HG03575 (cell line): ENCODE data around the gene ACSL6.

ENCODE experiments used
- ATAC-seq: cut with Tn5 transposase; IDR thresholded peaks from one replicate; pipeline ENCODE4 v1.9.1; 2021; ENCODE audit not compliant: unreplicated experiment, insufficient number of reproducible peaks, low FRiP score; ENCODE audit errors: extremely low read depth

ACSL6 gene

DNA sequence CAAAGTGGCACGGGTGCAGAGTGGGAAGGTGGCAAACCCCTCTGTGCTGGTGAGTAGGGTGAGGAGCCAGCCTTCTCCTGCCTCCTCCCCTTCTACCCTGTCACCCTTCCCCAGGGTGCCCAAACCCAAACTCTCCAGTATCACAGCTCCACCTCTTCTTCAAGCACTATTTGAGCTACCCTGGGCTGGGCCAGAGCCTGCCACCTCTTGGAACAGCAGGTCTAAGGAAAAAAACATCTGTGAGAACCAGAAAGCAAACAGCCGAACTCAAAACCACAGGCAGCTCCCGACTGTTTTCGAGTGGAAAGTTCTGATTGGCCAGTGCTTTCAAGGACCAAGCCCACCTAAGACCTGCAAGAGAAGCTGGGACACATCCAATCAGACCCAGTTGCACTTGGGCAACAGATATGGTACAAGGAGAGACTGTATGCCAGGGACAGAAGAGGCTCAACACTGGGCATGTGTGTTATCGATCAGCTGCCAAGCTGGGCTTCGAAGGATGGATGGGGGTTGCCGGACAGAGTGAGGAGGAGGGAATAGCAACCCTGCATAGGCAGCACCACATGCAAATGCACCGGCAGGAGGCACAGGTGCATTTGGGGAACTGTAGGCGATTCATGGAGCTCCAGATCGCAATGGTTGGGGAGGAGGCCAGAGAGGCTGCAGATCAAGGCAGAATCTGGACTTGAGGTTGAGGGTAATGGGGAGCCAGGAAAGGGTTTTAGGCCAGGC lies 19.7 kb downstream of the ACSL6 start:
- no peak for ATAC-seq

DNA sequence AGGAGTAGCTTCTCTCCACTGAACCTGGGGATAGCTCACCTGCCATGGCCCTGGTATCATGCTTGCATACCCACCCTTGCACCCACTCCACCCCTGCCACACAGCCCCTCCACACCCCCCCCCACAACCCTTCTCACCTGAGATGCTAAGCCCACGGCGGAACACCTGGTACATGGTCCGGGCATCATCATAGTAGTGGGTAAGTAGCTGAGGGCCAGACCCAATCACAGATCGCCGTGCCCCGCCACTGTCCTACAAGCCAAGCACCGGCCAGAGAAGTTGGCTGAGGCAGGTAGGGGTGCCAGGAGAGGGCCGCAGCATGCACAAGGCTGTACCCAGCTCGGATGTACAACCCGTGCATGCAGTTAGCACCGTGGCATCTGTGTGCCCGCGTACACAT lies 20.7 kb downstream of the ACSL6 start:
- no peak for ATAC-seq

DNA sequence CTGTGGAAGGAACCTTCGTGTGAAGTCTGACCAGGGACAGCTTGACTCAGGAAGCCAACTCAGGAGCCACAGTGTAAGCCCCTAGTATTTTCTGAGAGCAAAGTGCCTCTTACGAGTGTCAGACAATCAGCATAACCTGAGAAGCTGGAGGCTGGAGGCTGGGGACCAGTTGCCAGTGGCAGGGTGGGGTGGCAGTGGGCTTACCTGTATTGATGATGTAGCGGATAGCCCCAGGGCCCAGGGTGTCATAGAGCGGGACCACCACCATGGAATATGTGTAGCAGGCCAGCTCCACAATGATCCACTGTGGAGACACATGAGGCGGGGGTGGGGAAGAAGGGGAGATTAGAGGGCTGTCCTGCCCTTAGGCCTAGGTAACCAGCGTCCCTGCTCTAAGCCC lies 22.9 kb downstream of the ACSL6 start:
- no peak for ATAC-seq

DNA sequence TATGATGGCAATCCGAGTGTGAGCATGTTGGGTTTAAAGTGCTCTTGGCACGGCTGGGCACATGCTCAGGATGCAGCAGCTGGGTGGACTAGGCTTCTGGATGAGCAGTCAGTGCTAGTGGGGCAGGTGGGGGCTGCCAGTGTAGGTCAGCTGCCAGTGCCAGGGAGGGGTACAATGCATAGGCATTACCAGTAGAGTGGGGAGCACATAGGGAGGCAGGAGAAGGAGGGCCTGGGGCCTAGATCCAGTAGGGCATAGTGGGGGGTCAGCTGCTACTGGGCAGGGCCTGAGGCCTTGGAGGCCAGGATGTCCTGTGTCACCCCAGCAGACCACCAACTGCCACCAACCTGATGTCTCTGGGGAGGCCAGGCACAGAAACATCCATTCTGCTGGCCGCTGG lies 24.2 kb downstream of the ACSL6 start:
- ATAC-seq = no peak

DNA sequence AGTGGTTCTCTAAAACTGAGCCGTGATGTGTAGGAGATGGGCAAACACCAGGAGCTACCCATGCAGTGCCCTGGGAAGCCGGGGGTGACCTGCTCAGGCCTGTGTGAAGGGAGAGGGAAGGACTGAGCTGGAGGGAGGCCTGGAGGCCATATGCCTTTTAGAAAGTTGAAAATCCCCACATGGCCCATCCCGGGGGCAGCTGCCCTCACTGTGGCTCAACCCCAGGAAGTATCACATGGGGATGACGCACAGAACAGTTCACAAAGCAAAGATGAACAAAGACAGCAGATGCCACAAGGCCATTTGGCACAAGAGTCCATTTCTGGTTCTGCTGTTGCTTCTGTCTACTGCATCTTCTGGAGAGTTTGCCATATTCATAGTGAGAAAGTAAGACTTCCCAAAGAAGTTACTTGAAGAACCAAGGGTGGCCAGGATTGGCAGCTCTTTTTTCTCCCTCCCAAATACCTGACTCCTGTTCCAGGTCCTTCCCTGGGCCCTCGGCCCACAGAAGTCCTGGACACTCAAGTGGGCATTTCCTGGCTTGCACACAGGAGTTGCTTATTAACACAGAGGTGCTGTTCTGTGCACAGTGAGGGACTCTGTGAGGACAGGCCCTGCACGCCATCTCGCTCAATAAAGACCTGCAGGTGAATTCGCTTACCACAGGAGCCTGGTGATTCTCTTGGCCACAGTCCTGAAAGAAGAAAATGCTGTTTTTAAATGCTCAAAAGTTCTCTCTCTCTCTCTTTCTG lies 25.1 kb downstream of the ACSL6 start:
- ATAC-seq = no peak

DNA sequence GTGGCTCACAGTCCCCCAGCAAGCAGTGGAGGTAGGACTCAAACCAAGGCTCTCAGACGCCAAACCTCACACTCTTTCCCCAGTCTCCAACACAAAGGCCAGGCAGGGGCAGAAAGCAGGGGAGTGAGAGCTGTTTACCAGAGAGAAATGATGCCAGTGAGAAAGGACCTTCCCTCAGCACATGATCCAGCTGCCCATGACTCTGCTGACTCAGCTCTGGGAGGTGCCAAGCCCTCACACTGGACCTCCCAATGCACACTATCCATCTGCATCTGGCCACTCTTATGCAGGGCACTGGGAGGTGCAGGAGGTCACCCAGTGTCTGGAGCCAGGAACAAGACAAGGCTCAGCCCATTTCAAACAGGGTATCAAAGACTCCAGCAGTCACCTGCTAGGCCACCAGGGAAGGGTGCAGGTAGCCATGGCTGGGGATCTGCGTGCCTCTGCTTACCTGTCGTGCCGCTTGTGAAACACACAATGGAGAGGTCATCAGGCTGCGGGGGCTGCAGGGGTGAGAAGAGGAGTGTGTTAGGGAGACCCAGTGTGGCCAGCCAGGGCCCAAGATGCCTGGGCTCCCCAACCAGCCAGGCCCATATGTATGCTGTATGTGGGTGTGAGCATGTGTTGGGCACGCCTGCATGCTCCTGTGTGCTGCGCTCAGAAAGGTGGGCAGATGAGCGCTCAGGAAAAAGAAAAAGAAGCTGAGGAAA lies 26.3 kb downstream of the ACSL6 start:
- no peak for ATAC-seq

DNA sequence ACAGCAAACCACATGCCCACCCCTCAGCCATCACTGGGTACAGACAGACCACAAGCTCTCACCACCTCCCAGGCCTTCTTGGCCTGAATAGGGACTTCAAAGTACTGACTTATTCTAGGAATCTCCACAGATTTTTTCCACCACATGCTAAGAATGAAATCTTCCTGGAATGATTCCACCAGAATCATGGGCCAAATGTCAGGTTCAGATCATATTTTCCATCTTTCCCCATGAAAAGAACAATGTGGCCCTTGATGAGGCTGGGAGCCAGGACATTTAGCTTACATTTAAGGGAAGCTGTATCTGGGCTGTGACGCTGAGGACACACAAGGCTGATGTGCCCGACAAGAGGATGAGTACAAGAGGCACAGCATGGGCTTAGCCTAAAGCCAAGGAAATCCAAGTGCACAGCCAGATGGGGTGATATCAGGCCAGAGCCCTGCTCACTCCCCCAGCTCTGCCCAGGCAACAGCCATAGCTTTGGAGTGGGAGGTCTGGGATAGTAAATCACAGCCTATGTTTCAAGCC lies 28.1 kb downstream of the ACSL6 start:
- ATAC-seq = no peak

DNA sequence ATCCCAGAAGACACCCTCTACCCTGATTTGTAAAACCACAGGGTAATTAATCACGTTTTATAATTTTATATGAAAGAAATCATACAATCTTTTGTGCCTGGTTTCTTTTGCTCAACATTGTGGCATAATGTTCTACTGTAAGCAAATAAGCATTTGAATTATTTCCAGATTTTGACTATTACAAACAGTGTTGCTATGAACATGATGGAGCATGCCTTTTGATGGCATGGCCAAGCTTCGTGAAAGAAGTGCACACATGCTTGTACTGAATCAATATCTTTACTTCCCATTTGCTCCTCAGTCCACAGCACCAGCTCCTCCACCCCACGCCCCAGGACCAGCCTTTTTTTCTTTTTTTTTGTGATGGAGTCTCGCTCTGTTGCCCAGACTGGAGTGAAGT lies 29.9 kb downstream of the ACSL6 start:
- no peak for ATAC-seq

DNA sequence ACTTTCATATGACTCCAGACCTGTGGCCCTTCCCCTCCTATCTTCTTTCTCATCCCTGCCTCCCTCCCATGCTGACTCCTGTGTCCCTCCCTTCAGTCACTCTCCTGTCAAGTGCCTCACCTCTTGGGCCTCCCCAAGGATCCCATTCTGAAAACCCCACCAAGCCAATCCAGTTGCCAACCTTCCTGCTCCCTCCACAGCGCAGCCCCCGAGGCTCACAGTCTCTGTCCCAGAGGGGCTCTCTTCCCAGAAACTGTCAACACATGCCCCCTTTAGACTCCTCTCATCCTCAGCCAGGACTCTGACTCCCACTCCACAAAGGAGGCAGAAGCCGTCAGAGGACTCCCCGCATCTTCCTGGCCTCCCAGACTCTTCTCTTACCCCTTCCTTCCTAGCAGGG lies 30.8 kb downstream of the ACSL6 start:
- no peak for ATAC-seq

DNA sequence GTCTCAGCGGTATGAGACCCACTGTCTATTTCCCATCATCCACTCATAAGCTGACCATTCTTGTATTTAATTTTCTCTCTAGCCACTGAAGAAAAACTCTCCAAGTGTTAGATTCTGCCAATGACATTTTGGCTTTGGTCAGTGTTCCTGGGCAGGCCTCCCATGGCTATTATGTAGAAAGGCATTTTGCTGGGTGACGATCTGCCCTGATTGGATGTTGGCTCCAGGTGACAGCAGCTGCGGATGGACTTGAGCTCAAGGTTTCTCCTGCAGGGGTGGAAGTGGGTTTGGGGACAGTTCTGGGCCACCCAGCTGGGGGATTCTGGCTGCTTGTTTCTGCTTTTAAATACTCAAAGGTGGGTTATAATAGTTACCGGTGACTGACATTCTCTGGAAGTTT lies 31.6 kb downstream of the ACSL6 start:
- no peak for ATAC-seq

DNA sequence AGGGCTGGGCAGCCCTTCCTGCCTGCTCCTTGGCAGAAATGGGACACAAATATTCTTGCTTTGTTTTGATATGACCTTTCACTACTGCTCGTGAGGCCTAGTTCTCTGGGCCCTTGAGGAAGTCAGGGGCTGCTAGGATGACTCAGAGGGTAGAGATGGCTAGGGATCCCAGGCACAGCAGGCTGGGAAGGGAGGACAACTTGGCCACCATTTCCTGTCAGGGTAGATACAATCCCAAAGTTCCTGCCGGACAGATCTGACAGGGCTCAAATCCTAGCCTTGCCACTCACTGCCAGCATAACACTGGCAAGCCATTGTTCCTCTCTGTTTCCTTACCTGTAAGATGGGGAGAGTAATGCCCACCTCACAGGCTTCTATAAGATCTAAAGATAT lies 34.2 kb downstream of the ACSL6 start:
- no peak for ATAC-seq

DNA sequence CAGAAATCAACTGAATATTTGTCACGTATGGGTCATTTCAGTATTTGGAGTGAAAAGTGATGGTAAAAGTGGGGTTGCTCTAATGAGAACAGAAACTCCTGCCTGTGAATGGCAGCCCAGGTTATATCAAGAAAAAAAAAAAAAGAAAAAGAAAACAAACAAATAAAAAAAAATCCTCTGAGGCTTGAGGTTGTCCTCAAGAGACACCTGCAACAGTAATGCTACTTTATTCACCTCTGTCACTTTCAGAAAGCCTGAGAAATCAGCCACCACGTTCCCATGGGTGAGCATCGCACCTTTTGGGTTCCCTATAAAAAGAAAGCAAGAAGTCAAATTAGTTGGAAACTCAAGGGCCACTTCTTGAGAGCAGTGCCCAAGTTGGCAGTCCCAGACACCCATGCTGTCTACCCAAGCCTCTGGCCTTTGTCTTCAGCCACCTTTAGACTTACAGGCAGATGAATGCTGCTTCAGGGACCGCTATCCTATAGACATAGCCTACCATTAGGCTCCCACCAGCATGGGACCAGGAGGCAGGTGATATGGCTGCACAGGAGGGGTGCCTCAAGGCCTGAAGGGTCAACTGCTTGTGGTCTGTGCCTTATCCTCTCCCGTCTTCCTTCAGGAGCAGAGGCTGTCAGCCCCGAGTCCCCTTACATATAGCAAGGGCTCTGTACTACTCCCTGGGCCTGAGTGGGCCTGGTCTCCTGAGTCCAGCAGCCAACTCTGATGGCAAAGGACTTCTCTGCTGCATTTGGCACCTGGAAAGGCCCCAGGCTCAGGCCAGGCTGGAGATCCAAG lies 34.8 kb downstream of the ACSL6 start:
- no peak for ATAC-seq

DNA sequence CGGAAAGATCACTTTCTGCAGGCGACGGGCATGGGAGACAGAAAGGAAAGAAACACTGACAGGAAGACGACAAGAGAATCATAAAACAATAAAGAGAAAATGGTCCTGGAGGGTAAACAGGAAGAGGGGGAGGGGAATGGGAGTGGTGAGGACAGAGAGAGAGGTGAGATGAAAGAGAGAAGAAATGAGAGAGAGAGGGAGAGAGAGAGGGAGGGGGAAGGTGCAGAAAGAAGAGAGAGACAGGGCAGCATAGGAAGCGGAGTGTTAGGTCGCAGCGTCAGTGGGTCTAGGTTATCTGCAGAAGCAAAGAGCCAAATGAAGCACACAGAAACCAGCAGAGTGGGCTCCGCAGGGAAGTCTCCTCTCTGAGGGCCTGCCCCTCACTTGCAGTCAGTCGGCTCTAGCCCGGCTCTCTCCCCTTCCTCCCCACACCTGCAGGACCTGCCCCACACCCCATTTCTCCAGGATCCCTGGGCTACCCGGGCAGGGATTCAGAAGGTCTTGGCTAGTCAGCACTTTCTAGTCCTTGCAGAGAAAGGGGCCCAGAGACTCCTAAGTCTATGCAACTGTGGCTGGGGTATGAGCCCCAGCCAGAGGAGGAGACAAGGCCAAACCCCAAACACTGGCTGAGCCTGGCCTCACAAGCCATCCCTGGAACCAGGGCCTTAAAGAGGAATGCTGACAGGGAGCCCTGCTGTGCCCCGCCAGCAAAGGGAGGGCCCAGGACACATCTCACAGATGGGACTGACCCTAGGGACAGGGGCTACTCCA lies 36.3 kb downstream of the ACSL6 start:
- ATAC-seq = no peak

DNA sequence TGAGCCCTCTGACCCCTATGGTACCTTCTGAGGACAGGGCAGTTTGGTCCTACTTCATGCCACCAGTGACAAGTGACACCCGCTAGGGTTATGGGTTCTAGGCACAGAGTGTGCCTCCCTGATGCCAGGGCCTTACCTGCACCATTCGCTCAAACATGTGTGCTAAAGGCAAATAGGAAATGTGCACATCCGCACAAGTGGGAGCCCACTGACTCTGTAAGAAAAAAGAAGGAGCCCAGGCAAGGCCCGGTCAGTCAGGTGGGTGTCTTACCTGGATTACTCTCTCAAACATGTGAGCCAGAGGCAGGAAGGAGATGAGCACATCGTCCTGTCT lies 36.9 kb downstream of the ACSL6 start:
- ATAC-seq = no peak

DNA sequence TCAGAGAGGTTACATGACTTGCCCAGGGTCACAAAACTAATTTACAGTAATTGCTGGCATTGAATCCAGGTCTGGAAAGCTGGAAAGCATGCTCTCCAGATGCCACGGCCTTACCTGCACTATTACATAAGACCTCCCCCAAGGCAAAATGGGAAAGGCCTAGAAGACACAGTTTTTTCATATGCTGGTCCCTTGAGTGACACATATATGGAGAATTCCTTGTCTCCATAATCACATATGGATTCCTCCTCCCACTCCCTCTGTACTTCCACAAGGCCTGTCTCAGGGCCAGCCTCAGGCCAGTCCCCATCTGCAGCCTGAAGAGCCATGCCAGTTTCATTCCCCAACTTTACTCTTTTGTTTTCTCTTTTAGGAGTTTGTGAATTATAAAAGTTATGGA lies 37.4 kb downstream of the ACSL6 start:
- ATAC-seq = no peak

DNA sequence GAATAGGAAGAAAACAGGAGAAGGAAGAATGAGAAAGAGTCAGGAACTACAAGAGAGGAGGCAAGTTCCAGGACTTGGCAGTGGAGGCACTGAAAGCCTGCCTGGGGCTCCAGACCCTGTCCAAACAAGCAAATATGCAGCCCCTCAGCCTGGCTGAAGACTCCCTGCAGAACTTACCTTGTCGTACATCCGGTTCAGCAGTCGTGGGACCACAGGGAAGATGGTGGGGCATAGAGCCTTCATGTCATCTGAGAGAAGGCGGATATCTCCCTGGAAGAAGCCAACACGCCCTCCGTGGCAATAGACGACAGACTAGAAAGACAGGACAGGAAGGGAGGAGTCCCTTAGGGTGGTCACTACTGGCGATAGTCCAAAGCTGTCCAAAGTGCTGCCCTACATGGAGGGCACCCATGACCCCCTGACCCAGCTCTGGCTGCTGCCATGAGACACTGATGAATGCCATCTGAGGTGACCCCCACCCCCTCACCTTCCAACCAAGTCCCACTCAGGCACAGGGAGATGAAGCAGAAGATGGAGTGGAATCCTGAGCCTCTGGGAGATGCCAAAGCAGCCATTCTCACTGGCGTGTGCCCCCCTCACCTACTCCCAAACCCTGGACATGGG lies 38.3 kb downstream of the ACSL6 start:
- ATAC-seq = no peak

DNA sequence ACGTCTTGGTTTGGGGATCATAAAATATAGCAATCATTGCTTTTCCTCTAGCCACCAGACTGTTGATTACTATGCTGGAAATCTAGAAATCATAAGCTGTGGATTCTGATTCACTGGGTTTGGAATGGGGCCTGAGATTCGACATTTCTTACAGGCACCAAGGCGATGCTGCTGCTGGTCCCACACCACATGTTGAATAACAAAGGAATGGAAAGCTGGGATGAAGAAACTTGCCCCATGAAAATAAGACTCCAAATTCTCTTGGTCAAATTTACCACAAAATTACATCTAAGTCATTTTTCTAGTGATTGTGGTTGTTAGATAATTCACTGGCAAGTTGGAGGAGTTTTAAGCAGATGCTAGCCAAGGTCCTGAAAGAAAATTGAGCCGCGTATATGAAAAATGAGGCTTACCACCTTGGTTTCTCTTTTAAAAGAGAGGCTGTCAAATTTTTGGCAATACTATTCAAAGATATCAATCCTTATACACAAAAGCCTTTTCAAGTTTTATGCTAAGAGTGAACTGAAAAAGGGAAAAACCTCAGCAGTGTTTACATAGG lies 43.0 kb downstream of the ACSL6 start:
- no peak for ATAC-seq

DNA sequence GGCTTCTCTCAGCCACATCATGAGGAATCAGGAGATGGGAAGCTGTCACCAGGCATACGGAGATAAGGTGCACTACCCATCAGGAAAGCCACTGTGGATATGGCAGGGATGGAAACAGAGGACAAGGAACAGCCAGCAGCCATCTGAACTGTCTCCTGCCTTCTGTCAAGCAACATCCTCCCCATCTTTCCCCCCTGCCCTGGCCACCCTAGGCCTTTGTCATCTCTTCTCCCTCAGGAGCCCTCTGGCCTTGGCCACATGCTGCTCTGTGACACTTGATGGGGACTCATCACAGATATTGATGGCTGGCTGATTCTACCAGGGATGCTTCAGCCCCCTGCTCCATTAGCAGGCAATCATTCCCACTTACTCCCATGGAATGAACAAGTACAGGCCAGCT lies 44.9 kb downstream of the ACSL6 start:
- no peak for ATAC-seq
